Left cardiac atrium (tissue), 4 donors: ENCODE results near the gene IL17RA. TPM values are rescaled to one million over a fixed set of nuclear protein-coding genes. Genes with fewer than 3 reads are reported as not detected.
A peak's percentile ranks its signal among the peaks of the same experiment; 100 is the strongest.

Experiments used
- ATAC-seq, 2 donors: fragments of 200-7000 bp; cut with Tn5 transposase; one replicate each; pipeline ENCODE4 v1.9.1; 2020; ENCODE audit warnings: mild to moderate bottlenecking in 2 of 2, moderate library complexity in 2 of 2
- DNase-seq: peaks from one replicate; pipeline ENCODE4 v3.0.0-alpha.2; 2020
- intact Hi-C, 2 donors: fragments of 100-400 bp; cut with DNase I; formaldehyde crosslinking; loops; one replicate each; pipeline versions ENCODE4 v1.14.1 to v1.15.1; 2022 to 2023
- total RNA-seq, 2 donors: library from RNA; stranded (reverse); fragmentation: NEBNext Ultra II Directional; extraction: Animal tissue kit (Norgen Biotek cat#: 25700); gene quantifications; one replicate each; pipeline ENCODE4 v1.2.1, GENCODE V29; 2021
- donor health status: DM: no; HTN: yes; CAD: no.
- donor health status: DM: no; HTN: yes; CAD: no; lungs with severe emphysema.
- donor health status: DM: yes; HTN: yes; CAD: no.
- donor health status: Dilated cardiomyopathy.

Gene IL17RA
- total RNA-seq, 2 donors from 2014 or later = 11.6 to 15.4 TPM

DNA sequence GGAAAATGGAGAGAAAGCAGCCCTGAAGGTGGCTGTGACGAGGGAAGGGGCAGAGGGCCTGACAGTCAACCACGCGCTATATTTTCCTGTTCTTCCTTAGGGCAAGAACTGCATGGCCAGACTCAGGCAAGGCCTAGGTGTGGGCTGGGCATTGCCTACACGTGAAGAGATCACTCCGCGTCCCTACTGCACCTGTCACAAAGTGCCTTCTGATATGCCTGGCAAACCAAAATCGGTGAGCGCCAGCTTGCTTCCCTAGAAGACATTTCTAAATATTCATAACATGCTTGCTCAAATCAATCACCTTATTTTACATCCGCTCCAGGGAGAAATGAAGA lies 30.1 kb downstream of the IL17RA start:
- ATAC-seq (no peak), DNase-seq (no peak)
- intact Hi-C loops = no loop called here

- DNase-seq = no peak
- intact Hi-C loops = no loop called here
Observed at GRCh38 chr22:17115236-17115635, 30.4 kb downstream of the IL17RA start.

GRCh38 chr22:17115945-17116565 lies 31.3 kb downstream of the IL17RA start:
- intact Hi-C loops = no loop called here
- no peak for ATAC-seq
- no peak for DNase-seq

More at GRCh38 chr22:17115236-17115635, 30.4 kb downstream of the IL17RA start:
- no peak for ATAC-seq

- intact Hi-C loops = no loop called here
- no peak for ATAC-seq
- DNase-seq = no peak
Observed at GRCh38 chr22:17116572-17117330, 32.0 kb downstream of the IL17RA start.

DNA sequence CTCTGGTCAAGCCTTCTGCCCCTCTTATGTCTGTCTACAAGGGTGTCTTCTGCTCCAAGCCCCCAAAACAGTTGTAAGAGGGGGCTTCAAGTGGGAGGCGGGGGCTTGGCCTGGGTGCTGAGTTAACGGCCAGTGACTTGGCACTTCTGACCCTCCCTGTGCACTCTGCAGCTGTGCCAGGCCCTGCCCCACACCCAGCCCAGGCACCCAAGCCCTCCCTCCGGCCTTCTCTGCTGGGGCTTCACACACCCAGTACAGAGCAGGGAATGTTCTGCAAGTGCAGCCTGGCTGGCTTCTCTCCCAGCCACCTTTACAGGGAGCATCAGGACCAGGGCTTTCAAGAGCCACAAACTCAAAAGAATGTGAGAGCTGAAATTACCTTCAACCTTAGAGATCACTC lies 32.6 kb downstream of the IL17RA start:
- no peak for ATAC-seq
- DNase-seq = no peak
- intact Hi-C loops = no loop called here

- no peak for DNase-seq
- no peak for ATAC-seq
- intact Hi-C loops = no loop called here
Observed at GRCh38 chr22:17117890-17118289, 33.1 kb downstream of the IL17RA start.

GRCh38 chr22:17118342-17118741 lies 33.5 kb downstream of the IL17RA start:
- ATAC-seq (no peak), DNase-seq (no peak)
- intact Hi-C loops = no loop called here

DNA sequence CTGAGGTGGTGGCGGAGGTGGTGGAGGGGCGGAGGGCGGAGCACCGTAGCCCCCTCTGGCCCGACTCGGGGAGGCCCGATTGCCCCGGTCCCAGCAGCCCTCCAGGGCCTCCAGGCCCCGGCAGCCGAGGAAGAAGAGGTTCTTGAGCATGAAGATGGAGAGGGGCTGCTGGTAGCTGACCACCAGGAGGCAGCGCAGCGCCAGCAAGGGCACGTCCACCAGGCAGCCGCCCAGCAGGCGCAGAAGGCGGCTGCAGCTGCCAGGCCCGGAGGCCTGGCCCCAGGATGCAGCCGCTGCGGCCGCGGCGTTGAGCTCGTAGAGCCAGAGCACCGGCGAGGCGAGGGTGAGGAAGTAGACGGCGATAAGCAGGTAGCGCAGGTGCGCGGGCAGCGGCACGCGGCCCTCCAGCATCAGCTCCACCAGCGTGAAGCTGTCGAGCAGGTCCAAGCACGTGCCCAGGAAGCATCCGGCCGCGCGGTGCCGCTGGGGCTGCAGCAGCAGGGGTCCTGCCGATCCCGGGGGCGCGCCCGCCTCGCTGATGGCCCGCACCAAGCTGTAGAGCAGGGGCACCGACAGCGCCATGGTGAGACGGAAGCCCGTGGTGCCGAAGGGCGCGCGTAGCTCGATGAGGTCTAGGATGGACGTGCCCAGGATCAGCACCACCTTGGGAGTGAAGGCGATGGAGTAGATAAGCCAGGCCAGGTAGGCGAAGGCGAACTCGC lies 34.8 kb downstream of the IL17RA start:
- peak; percentile 46 for DNase-seq
- ATAC-seq = no peak
- intact Hi-C loops = no loop called here

- ATAC-seq (peak; percentile 46 to 62), DNase-seq (peak; percentile 68)
- intact Hi-C loops = no loop called here
Observed at GRCh38 chr22:17120281-17120680, 35.5 kb downstream of the IL17RA start.

- intact Hi-C loops = no loop called here
- no peak for DNase-seq
- ATAC-seq = peak in 1 of 2 donors; percentile 17
Observed at GRCh38 chr22:17120711-17121232, 36.0 kb downstream of the IL17RA start.

GRCh38 chr22:17121233-17122195 lies 36.7 kb downstream of the IL17RA start, which contains the start of gene TMEM121B:
Gene TMEM121B, minus strand, starts transcription at chr22:17121360. Its CDS starts 233 bp downstream, at chr22:17121127.
- intact Hi-C loops = no loop called here
- peak; percentile 66 to 82 for ATAC-seq

GRCh38 chr22:17130199-17130598 lies 45.4 kb downstream of the IL17RA start:
- no peak for ATAC-seq
- intact Hi-C loops = no loop called here
- no peak for DNase-seq

More at GRCh38 chr22:17121233-17122195, 36.7 kb downstream of the IL17RA start, which contains the start of gene TMEM121B:
- DNase-seq = peak; percentile 83

- DNase-seq (no peak), ATAC-seq (peak; percentile 33 to 49)
- intact Hi-C loops = no loop called here
Observed at GRCh38 chr22:17131686-17132085, 46.9 kb downstream of the IL17RA start.

GRCh38 chr22:17132112-17132511 lies 47.3 kb downstream of the IL17RA start:
- DNase-seq (no peak), ATAC-seq (peak; percentile 74 to 89)
- intact Hi-C loops = no loop called here

DNA sequence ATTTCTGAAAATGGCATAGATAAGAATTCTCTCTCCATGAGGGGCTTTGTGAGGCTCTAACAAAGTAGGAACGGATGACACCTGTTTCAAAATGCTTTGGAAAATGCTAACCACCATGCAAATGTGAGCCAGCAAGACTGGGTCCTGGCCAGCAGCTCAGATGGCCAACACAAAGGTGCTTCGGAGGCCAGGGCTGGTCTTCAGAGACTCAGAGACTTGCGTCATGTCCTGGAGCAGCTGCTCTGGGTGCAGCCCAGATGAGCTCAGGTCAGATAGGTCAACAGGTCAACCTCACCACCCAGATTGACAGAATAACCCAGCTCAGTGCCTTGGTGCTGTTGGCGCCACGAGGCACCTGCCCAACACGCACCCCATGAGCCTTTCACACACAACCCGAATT lies 48.3 kb downstream of the IL17RA start:
- DNase-seq (no peak), ATAC-seq (no peak)
- intact Hi-C loops = no loop called here

- intact Hi-C loops = no loop called here
- DNase-seq (no peak), ATAC-seq (no peak)
Observed at GRCh38 chr22:17135153-17135760, 50.5 kb downstream of the IL17RA start.

DNA sequence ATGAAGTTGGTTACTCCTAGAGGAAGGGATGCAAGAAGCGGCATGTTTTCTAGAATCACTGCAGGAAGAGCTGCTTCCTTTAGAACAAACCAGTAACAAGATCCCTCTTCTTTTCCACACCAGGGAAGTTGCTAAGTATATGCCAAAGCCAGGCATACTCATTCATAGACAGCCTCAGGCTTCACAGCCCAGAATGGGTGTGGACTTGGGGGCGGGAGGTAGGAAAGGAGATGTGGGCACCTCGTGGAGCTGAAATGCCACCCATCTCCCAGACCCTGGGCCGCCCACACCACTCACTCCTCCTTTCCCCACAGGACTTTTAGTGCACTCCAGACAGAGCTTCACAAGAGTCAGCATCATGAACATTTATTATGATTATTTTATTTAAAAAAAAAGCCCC lies 52.4 kb downstream of the IL17RA start:
- peak; percentile 3 for DNase-seq
- ATAC-seq = no peak
- intact Hi-C loops = no loop called here

- intact Hi-C loops = no loop called here
- peak; percentile 7 for DNase-seq
- ATAC-seq = no peak
Observed at GRCh38 chr22:17137861-17138425, 53.1 kb downstream of the IL17RA start.
